GM12891 (cell line): Measurements from ENCODE around the gene HACD2.
"Not testable (repeated sequence)": the region's sequence is repeated elsewhere in the genome, so short reads cannot be mapped to it uniquely, and the experiment has no call there.

Experiments
- DNase-seq: peaks from one replicate; pipeline ENCODE4 v3.0.0; 2011; ENCODE audit warnings: low spot score; ENCODE audit not compliant: insufficient read length
- FAIRE-seq: peaks from 2 replicates; lab custom pipeline; 2011; peaks lifted over from hg19 to GRCh38; lab: Jason Lieb, UNC
- PAX5 ChIP-seq: IDR thresholded peaks from 2 replicates; pipeline ENCODE4 v1.6.1; 2011; ENCODE audit warnings: low read length, moderate library complexity, mild to moderate bottlenecking; ENCODE audit not compliant: insufficient read depth, severe bottlenecking
- POLR2A ChIP-seq: IDR thresholded peaks from 2 replicates; pipeline ENCODE4 v1.6.1; 2011; ENCODE audit warnings: low read depth, low read length, control low read depth
- POLR2AphosphoS5 ChIP-seq: IDR thresholded peaks from 2 replicates; pipeline ENCODE4 v1.6.1; 2011; ENCODE audit warnings: low read depth, low read length, control low read depth
- POU2F2 ChIP-seq: IDR thresholded peaks from 2 replicates; pipeline ENCODE4 v1.6.1; 2011; ENCODE audit warnings: low read depth, mild to moderate bottlenecking, control low read depth, low read length, moderate library complexity
- SPI1 ChIP-seq: IDR thresholded peaks from 2 replicates; pipeline ENCODE4 v1.6.1; 2011; ENCODE audit warnings: low read depth, low read length, control low read depth
- TAF1 ChIP-seq: IDR thresholded peaks from 2 replicates; pipeline ENCODE4 v1.6.1; 2011; ENCODE audit warnings: low read depth, low read length, control low read depth

Gene HACD2

DNA sequence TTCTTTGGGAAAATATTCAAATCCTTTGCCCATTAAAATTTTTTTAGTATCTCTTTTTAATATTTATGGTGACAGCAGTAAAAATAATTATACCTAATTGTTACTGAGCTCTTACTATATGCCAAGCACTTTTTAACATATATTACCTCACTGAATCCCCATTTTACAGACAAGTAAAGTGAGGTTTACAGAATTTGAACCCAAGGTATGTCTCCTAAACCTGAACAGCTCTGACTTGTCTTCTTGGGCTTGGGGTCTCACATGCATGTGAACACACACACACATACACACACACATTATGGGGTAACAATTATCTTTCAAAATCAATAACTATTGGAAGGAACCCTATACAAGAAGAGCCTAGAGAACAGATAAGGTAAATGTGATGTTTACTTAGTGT is 73.8 kb downstream of the HACD2 start:
- TF ChIP-seq SPI1 = no peak
- TF ChIP-seq POU2F2 = no peak
- no peak for TF ChIP-seq TAF1
- no peak for TF ChIP-seq POLR2A
- TF ChIP-seq POLR2AphosphoS5 = no peak
- TF ChIP-seq PAX5 = no peak
- DNase-seq (no peak), FAIRE-seq (no peak)

DNA sequence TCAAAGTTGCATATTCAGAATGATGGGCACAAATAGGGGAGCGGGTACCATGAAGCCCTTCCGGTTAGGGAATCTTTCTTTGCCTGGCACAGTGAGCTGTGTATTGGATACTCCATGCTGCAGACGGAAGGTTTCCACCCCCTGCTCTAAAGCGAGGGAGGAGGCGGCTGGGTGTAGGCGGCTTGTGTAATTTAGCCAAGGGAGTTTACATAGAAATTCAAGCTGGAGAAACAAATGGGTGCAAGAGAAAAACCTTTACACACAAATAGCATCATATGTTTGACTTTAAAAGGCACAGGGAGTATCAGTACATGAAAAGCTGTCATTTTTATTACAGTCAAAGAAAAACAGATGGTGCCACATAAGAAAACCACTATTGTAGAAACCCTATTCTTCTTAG is 76.7 kb downstream of the HACD2 start:
- TF ChIP-seq POU2F2 = no peak
- no peak for TF ChIP-seq SPI1
- no peak for TF ChIP-seq POLR2AphosphoS5
- TF ChIP-seq PAX5 = no peak
- no peak for TF ChIP-seq TAF1
- TF ChIP-seq POLR2A = no peak
- no peak for FAIRE-seq
- DNase-seq = no peak

DNA sequence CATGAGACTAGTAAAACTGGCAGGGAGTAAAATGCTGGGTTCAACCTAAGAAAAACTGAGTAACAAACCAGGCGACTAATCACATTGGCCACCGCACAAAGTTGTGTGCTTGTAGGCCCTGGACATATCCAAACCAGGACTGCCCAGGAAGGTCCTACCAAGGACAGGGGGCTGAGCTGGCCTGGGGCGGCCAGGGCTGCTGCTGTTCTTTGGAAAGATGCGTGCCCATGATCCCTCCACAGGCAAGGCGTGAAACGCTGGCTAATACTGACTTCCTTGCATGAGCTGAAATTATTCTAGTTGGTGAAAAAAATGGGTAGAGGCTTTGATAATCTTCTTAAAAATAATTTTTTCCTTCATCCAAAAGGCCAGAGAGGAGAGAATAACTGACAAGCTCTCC is 79.0 kb downstream of the HACD2 start:
- FAIRE-seq = no peak
- no peak for DNase-seq
- TF ChIP-seq POU2F2 (no peak), TAF1 (no peak)

DNA sequence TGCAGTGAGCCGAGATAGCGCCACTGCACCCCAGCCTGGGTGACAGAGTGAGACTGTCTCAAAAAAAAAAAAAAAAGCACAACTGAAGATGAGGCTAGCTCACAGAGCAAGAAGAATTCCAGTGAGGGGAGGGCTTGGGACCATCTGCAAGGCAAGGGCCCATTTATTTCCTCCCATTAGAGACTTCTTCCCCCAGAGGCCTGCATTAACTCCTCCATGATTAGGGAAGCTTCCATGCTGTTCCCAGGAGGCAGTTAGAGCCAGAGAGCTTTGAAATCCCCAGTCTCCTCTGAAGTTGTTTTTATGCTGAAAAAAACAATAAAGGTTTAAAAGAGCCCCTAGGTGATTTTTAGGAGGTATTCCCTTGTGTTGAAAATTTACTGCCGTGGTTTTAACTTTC is 81.7 kb downstream of the HACD2 start:
- FAIRE-seq (no peak), DNase-seq (no peak)
- TF ChIP-seq SPI1 (no peak), POU2F2 (no peak), TAF1 (no peak), POLR2A (no peak), PAX5 (no peak), POLR2AphosphoS5 (no peak)

DNA sequence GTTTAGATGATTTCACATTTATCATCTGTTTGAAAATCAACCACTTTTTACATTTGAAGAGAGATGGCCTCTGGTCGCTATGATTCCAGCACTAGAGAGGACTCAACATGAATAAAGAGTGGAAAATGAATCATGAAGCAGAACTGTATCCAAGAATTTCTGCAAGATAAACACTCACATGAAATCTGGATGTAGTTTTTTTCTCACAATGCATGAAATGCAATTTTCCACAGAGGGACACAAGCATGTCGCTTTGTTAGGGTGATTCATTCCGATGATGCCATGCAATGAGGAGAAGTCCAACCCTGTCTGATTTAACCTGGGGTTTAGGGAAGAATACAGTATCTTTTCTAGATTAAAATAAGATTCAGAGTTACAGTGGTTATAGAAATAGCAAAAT is 85.5 kb downstream of the HACD2 start:
- FAIRE-seq = no peak

DNA sequence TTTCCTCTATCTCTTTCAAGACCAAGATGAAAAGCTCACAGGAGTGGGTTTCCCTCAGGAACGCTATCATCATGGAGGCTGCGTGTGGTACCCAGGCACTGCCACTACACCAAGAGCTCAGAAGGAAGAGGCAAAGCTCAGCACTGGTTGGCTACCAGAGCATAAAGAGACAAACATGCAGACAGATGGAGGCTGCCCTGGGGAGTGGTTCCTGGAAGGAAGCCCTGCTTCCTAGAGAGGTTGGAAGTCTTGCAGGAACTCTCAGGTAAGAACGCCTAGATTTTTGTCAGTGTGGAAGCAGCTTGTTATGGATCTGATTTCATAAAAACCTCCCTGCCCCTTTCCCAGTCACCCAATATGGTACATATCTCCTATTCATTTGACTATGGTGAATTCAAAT is 86.1 kb downstream of the HACD2 start:
- FAIRE-seq (no peak), DNase-seq (no peak)
- TF ChIP-seq POU2F2 (no peak), SPI1 (no peak), POLR2A (no peak), POLR2AphosphoS5 (no peak), PAX5 (no peak), TAF1 (no peak)

More for the DNA sequence above, 85.5 kb downstream of the HACD2 start:
- DNase-seq = no peak
- TF ChIP-seq POU2F2 = no peak

DNA sequence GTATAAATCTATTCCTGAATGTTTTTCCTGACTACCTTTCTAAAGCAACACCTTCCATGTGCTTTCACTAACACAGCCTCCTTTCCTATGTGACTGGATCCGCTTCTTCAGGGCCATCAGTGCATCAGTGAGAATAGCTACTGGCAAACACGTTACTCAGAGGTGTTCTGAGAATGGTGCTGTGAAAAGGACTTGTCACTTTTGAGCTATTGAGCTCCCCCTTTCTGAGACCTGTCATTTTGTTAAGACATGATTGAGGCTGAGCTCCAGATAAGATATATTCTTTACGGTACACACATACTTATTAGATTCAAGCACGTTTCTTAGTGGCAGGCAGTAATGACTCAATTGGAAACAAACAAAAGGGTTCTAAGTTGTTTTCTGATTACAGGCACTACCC is 90.9 kb downstream of the HACD2 start:
- FAIRE-seq = no peak
- DNase-seq = no peak
- TF ChIP-seq POLR2AphosphoS5 (no peak), SPI1 (no peak), POLR2A (no peak)

DNA sequence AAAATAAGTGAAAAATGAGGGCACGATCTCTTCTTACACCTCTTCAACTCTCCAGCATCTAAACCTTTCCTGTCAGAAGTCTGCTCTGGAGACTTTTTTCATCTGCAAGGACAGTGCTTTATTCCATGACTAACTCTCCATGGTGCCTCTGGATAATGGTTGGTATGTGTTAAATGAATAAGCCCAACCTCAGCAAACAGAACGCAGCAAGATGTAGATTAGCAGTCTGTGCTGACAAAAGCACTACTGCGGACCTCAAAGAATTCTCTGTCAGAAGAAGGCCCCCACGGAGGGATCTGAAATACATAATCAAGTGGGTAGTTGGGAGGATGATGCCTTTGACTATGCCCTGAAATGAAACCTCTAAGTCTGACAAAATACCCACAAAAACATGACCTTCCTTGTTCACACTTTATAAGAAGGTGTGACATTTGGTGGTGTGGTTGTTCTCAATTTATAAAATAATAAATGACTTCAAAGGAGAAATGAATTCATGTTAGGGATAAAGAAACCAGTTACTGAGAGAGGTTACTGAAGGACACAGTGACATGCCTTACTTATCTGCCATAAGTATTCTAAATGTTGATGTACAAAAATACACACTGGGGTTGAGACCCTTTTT is 92.8 kb downstream of the HACD2 start:
- FAIRE-seq = no peak
- TF ChIP-seq SPI1 (no peak), POLR2AphosphoS5 (no peak), POLR2A (no peak), POU2F2 (no peak), PAX5 (no peak), TAF1 (no peak)
- no peak for DNase-seq

DNA sequence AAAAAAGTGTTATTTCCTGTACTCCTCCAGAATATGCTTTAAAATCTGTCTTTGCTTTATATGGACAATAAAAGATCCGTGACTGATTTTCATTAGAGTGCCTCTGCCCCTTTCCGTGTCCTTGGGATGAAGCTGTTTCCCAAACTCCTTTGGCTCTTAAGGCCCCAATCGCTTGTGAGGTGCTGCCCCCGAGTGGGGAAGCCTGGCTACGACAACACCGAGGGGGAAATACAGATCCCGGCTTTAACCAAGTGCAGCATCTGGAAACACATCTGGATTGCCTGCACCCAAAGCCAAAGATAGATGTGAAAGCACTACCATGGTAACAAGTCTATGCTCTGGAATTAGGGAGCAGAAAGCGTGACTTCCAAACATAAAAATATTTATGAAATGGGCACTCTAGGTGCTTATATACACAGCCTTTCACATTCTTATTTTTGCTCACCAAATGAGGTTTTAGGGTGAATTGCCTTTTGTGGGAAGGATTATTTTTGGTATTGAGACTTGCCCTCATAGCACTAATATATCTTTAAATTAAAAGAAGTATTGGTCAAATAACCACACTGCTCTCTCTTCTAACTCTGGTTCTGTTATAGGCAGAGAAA is 95.4 kb downstream of the HACD2 start:
- FAIRE-seq (no peak), DNase-seq (peak; percentile 48)
- TF ChIP-seq POU2F2 (no peak), SPI1 (no peak), POLR2A (no peak), PAX5 (no peak), POLR2AphosphoS5 (no peak), TAF1 (no peak)

DNA sequence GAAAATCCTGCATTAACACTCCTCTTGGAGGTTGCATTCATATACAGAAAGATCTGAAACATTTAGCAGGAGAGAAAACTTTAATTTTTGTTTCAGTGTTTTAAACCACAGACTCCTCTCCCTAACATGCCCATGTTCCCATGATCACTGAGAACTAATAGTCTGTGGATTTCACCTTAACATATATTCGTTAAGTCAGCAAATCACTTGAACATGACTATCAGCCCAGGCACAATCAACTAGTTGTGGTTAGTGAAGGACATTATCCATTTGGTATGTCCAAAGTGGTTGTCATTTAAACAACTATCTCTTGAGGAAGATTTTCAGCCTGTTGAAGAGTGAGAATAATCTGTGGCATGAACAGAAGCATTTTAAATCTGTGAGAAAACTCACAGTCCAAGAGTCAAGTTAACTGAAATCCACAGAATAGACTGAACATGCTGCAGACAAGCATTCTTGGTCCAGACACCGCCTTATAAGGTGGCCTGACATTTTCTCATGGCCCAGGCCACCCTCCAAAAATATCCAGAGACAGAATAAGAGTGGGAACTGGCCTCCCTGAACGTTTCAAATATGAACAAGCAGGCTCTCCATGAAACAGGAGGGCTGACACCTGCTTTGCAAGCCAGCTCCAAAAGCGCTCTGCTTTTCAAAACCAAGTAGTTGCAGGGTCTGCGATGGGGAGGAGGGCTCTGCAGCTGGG is 96.1 kb downstream of the HACD2 start:
- TF ChIP-seq POLR2A = no peak
- no peak for TF ChIP-seq TAF1
- TF ChIP-seq POLR2AphosphoS5 = no peak
- TF ChIP-seq PAX5 = no peak
- no peak for TF ChIP-seq SPI1
- TF ChIP-seq POU2F2 = no peak
- no peak for FAIRE-seq
- no peak for DNase-seq

DNA sequence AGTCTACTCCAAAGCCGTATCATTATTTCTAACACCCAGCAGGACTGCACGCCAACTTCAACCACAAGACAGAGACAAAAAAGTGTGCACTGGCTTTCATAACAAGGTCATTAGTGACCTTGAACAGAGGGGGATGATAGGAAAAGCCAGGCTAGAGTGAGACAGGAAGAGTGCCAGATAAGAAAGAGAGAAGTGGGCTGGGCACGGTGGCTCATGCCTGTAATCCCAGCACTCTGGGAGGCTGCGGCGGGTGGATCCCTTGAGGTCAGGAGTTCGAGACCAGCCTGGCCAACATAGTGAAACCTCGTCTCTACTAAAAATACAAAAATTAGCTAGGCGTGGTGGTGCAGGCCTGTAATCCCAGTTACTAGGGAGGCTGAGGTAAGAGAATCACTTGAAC is 97.8 kb downstream of the HACD2 start:
- not testable (repeated sequence) for FAIRE-seq, DNase-seq
